ENCODE measurements around the gene SLC27A3. TPM values are rescaled to one million over a fixed set of nuclear protein-coding genes. Genes with fewer than 3 reads are reported as not detected.
A peak's percentile ranks its signal among the peaks of the same experiment; 100 is the strongest.

SLC27A3 gene
- total RNA-seq, 3 donors from 2014 or later (not counting 1 experiment from before 2014, with no cell fraction given): 65.3 to 107 (median 89.8) TPM

DNA sequence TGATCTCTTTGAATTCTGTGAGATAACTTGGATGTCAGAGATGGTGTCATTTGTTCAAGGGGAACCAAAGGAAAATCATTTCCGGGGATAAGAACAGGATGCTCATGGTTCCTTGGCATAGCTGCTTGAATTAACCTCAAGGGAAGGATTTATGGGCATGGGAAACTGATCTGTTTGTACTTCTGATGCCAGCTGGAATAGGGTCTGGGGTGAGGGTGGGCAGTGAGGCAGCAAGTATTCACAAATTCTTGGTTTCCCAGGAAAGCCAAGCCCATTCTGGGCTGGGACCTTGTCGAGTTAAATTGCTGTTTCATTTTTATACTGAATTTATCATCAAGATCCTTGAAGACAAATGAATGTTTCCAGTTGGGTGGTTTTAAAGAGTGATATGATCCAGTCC lies 33.2 kb upstream of the SLC27A3 start:
- WGBS (ENCODE audit: insufficient coverage): 66% methylated on average over 2 of the region's 2 CpGs
- Histone ChIP-seq H3K4me3 (ENCODE audit: low read length) (no peak overlapping the region), H3K9me3 (ENCODE audit: control insufficient read depth, insufficient read depth, low read length) (no peaks in the 10 kb centered on the region), H3K27ac (ENCODE audit: low read length) (no peak overlapping the region), H3K4me1 (ENCODE audit: control insufficient read depth, insufficient read depth, low read length) (peaks cover 3% of the 10 kb centered on the region), H3K27me3 (ENCODE audit: control insufficient read depth, insufficient read depth, low read length) (no peaks in the 10 kb centered on the region), H3K36me3 (ENCODE audit: control insufficient read depth, insufficient read depth, low read length) (peaks cover 46% of the 10 kb centered on the region)
- peaks cover 23% of the 10 kb centered on the region for H3K36me3 Mint-ChIP-seq
- no peaks in the 10 kb centered on the region for H3K27me3 Mint-ChIP-seq (ENCODE audit: low read depth in 2 of 2)
- no peak overlapping the region for H3K4me3 Mint-ChIP-seq
- peaks cover 0 to 4% of the 10 kb centered on the region in 2 donors for H3K4me1 Mint-ChIP-seq
- H3K27ac Mint-ChIP-seq: no peak overlapping the region
- TF ChIP-seq, protein P1, sequence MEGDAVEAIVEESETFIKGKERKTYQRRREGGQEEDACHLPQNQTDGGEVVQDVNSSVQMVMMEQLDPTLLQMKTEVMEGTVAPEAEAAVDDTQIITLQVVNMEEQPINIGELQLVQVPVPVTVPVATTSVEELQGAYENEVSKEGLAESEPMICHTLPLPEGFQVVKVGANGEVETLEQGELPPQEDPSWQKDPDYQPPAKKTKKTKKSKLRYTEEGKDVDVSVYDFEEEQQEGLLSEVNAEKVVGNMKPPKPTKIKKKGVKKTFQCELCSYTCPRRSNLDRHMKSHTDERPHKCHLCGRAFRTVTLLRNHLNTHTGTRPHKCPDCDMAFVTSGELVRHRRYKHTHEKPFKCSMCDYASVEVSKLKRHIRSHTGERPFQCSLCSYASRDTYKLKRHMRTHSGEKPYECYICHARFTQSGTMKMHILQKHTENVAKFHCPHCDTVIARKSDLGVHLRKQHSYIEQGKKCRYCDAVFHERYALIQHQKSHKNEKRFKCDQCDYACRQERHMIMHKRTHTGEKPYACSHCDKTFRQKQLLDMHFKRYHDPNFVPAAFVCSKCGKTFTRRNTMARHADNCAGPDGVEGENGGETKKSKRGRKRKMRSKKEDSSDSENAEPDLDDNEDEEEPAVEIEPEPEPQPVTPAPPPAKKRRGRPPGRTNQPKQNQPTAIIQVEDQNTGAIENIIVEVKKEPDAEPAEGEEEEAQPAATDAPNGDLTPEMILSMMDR (IDR thresholded peaks at IDR 0.05): no peak
- no peaks in the 10 kb centered on the region for H3K9me3 Mint-ChIP-seq
- ATAC-seq: no peak
- intact Hi-C loops (cut with micrococcal nuclease): no loop called here
- no peak for DNase-seq

DNA sequence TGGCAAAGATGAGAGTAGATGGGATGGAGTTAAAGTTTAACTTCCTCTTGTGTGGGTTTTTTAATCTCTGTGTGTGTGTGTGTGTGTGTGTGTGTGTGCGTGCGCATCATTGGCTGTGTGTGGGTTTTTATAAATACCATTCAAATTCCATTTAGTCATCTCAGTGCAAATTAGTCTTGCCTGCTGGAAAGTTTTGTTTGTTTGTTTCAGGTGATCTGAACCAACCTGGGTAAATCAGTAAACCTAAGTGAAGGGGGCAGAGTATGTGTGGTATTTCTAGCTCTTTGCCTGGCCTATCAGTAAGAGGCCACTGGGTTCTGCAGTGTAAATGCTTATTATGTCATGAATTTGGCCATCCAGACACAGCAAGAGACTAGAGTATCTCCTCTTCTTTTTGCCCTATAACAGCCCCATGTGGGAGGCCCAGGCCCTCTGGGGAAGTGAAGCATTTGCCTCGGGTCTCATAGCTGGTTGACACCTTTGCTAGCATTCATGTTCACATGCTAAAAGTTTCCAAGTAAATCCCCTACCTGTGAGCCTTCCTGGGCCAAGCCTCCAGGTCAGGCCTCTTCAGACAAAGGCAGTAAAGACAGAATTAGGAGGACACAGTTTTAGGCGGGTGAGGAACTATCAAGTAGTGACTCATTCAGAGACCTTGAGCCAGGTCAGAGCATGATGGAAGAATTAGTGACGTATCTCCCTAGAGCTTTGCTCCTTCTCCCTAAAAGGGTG lies 32.6 kb upstream of the SLC27A3 start:
- TF ChIP-seq, protein P1 (IDR thresholded peaks at IDR 0.05): no peak
- Mint-ChIP-seq H3K4me3 (no peak overlapping the region), H3K36me3 (peaks cover 23% of the 10 kb centered on the region), H3K4me1 (peaks cover 0 to 4% of the 10 kb centered on the region in 2 donors), H3K9me3 (no peaks in the 10 kb centered on the region), H3K27ac (peak overlapping the region in 1 of 2 donors; percentile 1), H3K27me3 (ENCODE audit: low read depth in 2 of 2) (no peaks in the 10 kb centered on the region)
- DNase-seq (no peak), ATAC-seq (no peak)
- H3K27ac ChIP-seq (ENCODE audit: low read length): no peak overlapping the region
- intact Hi-C loops (cut with micrococcal nuclease): no loop called here
- 83% methylated on average over 3 of the region's 5 CpGs for WGBS (ENCODE audit: insufficient coverage)
- H3K4me3 ChIP-seq (ENCODE audit: low read length): no peak overlapping the region
- peaks cover 3% of the 10 kb centered on the region for H3K4me1 ChIP-seq (ENCODE audit: control insufficient read depth, insufficient read depth, low read length)
- H3K9me3 ChIP-seq (ENCODE audit: control insufficient read depth, insufficient read depth, low read length): no peaks in the 10 kb centered on the region
- H3K27me3 ChIP-seq (ENCODE audit: control insufficient read depth, insufficient read depth, low read length): no peaks in the 10 kb centered on the region
- H3K36me3 ChIP-seq (ENCODE audit: control insufficient read depth, insufficient read depth, low read length): peaks cover 52% of the 10 kb centered on the region

DNA sequence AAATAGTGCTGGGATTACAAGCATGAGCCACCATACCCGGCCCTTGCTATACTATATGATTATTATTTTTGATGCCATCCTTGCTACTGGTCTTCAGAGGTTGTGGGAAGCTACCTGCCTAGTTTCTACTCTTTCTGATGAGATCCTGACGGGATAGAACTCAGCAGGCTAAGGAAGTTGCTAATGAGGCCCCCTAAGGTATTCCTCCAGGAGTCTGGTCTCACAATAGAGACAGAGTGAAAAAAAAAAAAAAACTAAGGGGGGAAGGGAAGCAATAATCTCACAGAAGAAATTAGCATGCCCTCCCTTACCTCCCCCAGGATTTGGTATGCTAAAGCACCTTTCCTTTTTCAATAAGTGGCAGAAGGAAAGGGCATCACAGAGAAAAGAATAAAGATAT lies 29.8 kb upstream of the SLC27A3 start:
- peaks cover 33% of the 10 kb centered on the region for H3K36me3 Mint-ChIP-seq
- 94% methylated on average over 2 of the region's 2 CpGs for WGBS (ENCODE audit: insufficient coverage)
- H3K4me3 Mint-ChIP-seq: no peak overlapping the region
- intact Hi-C loops (cut with micrococcal nuclease): no loop called here
- ATAC-seq: no peak
- TF ChIP-seq, protein P1 (IDR thresholded peaks at IDR 0.05): no peak
- H3K4me3 ChIP-seq (ENCODE audit: low read length): no peak overlapping the region
- H3K9me3 Mint-ChIP-seq: no peaks in the 10 kb centered on the region
- H3K4me1 Mint-ChIP-seq: peaks cover 6 to 12% of the 10 kb centered on the region in 2 donors
- H3K27me3 Mint-ChIP-seq (ENCODE audit: low read depth in 2 of 2): no peaks in the 10 kb centered on the region
- H3K27ac Mint-ChIP-seq: no peak overlapping the region
- no peak for DNase-seq
- H3K27ac ChIP-seq (ENCODE audit: low read length): no peak overlapping the region
- H3K27me3 ChIP-seq (ENCODE audit: control insufficient read depth, insufficient read depth, low read length): no peaks in the 10 kb centered on the region
- H3K4me1 ChIP-seq (ENCODE audit: control insufficient read depth, insufficient read depth, low read length): peaks cover 3% of the 10 kb centered on the region
- no peaks in the 10 kb centered on the region for H3K9me3 ChIP-seq (ENCODE audit: control insufficient read depth, insufficient read depth, low read length)
- peaks cover 69% of the 10 kb centered on the region for H3K36me3 ChIP-seq (ENCODE audit: control insufficient read depth, insufficient read depth, low read length)

DNA sequence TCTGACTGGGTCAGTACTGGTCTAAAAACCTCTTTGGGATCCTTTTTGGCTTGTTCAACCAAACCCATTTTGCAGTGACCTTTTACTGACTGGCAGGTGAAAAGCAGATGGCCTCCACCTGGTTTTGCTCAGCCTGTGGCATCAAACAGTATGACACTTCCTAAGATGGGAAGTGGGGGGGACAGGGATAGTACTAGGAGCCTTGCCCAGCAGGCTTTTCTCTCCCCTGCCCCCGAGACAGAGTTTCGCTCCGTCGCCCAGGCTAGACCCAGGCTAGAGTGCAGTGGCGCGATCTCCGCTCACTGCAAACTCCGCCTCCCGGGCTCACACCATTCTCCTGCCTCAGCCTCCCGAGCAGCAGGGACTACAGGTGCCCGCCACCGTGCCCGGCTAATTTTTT lies 29.0 kb upstream of the SLC27A3 start:
- TF ChIP-seq, protein P1 (IDR thresholded peaks at IDR 0.05): no peak
- no peaks in the 10 kb centered on the region for H3K9me3 ChIP-seq (ENCODE audit: control insufficient read depth, insufficient read depth, low read length)
- H3K4me3 ChIP-seq (ENCODE audit: low read length): no peak overlapping the region
- Mint-ChIP-seq H3K4me3 (no peak overlapping the region), H3K27ac (no peak overlapping the region), H3K4me1 (peaks cover 6 to 12% of the 10 kb centered on the region in 2 donors), H3K27me3 (ENCODE audit: low read depth in 2 of 2) (no peaks in the 10 kb centered on the region), H3K36me3 (peaks cover 30% of the 10 kb centered on the region), H3K9me3 (no peaks in the 10 kb centered on the region)
- DNase-seq: no peak
- no peak for ATAC-seq
- intact Hi-C loops (cut with micrococcal nuclease): no loop called here
- no peak overlapping the region for H3K27ac ChIP-seq (ENCODE audit: low read length)
- H3K36me3 ChIP-seq (ENCODE audit: control insufficient read depth, insufficient read depth, low read length): peaks cover 68% of the 10 kb centered on the region
- 95% methylated on average over 13 of the region's 13 CpGs for WGBS (ENCODE audit: insufficient coverage)
- no peaks in the 10 kb centered on the region for H3K27me3 ChIP-seq (ENCODE audit: control insufficient read depth, insufficient read depth, low read length)
- H3K4me1 ChIP-seq (ENCODE audit: control insufficient read depth, insufficient read depth, low read length): peaks cover 3% of the 10 kb centered on the region

Data from natural killer cell (primary cell).